Left renal pelvis (tissue), 4 donors: ENCODE measurements around the gene GAGE12F. TPM values are rescaled to one million over a fixed set of nuclear protein-coding genes. Genes with fewer than 3 reads are reported as not detected.
"Not testable (repeated sequence)": the region's sequence is repeated elsewhere in the genome, so short reads cannot be mapped to it uniquely, and the experiment has no call there.

Experiments used
- DNase-seq, 4 donors: peaks; one replicate each; pipeline ENCODE4 v3.0.0-alpha.2; 2013; ENCODE audit warnings: low read depth in 4 of 4, low spot score in 3 of 4
- polyA plus RNA-seq, 4 donors: library from polyadenylated mRNA; unstranded; fragments of 120-200 nt; gene quantifications; one replicate each; pipeline ENCODE4 v1.2.1, GENCODE V29; 2013; ENCODE audit not compliant: insufficient read length in 4 of 4

GAGE12F gene
- polyA plus RNA-seq, result not detected

GRCh38 chrX:49560542-49560941 lies at the start of gene GAGE12F:
TSS of gene GAGE12F (plus strand) at chrX:49560842. CDS start at chrX:49561997, 1,155 bp downstream.
- not testable (repeated sequence) for DNase-seq

GRCh38 chrX:49531877-49532276 lies 28.8 kb upstream of the GAGE12F start, which contains the start of gene GAGE12C:
TSS of gene GAGE12C (plus strand) at chrX:49532177. CDS start at chrX:49533332, 1,155 bp downstream.
- DNase-seq, result not testable (repeated sequence)

GRCh38 chrX:49541433-49541832 lies 19.2 kb upstream of the GAGE12F start, which contains the start of gene GAGE12D:
TSS of gene GAGE12D (plus strand) at chrX:49541733. CDS start at chrX:49542888, 1,155 bp downstream.
- not testable (repeated sequence) for DNase-seq

- not testable (repeated sequence) for DNase-seq
Observed at GRCh38 chrX:49550989-49551388, 9.7 kb upstream of the GAGE12F start, which contains the start of gene GAGE12E. TSS of gene GAGE12E (plus strand) at chrX:49551289. CDS start at chrX:49552444, 1,155 bp downstream.

- DNase-seq, result not testable (repeated sequence)
Observed at GRCh38 chrX:49568728-49569127, 8.1 kb downstream of the GAGE12F start.

GRCh38 chrX:49569152-49569551 lies 8.5 kb downstream of the GAGE12F start:
- not testable (repeated sequence) for DNase-seq

- DNase-seq, result not testable (repeated sequence)
Observed at GRCh38 chrX:49570100-49570499, 9.5 kb downstream of the GAGE12F start, which contains the start of gene GAGE12G. TSS of gene GAGE12G (plus strand) at chrX:49570400. CDS start at chrX:49571555, 1,155 bp downstream.

- not testable (repeated sequence) for DNase-seq
Observed at GRCh38 chrX:49579649-49580048, 19.0 kb downstream of the GAGE12F start, which contains the start of gene GAGE12H. TSS of gene GAGE12H (plus strand) at chrX:49579949. CDS start at chrX:49581104, 1,155 bp downstream.

- DNase-seq, result not testable (repeated sequence)
Observed at GRCh38 chrX:49589196-49589595, 28.6 kb downstream of the GAGE12F start, which contains the start of gene GAGE2A. TSS of gene GAGE2A (plus strand) at chrX:49589496. CDS start at chrX:49590651, 1,155 bp downstream.

- not testable (repeated sequence) for DNase-seq
Observed at GRCh38 chrX:49589769-49590478, 29.3 kb downstream of the GAGE12F start.

GRCh38 chrX:49590488-49590887 lies 29.8 kb downstream of the GAGE12F start:
- DNase-seq, result not testable (repeated sequence)

- not testable (repeated sequence) for DNase-seq
Observed at GRCh38 chrX:49598720-49599119, 38.1 kb downstream of the GAGE12F start, which contains the start of gene GAGE1. TSS of gene GAGE1 (plus strand) at chrX:49599020. CDS start at chrX:49600175, 1,155 bp downstream.

- DNase-seq, result no peak
Observed at GRCh38 chrX:49610718-49611310, 50.2 kb downstream of the GAGE12F start.

Other genes with a start within 250 kb of the GAGE12F start
- gene GAGE12J, start 238.8 kb upstream of the GAGE12F start, polyA plus RNA-seq, result not detected
- under 1 TPM in 1 of 4 donors, not detected in 3; 0.99 TPM for gene GAGE13, start 229.3 kb upstream of the GAGE12F start, polyA plus RNA-seq
- not detected for gene GAGE12C, start 28.7 kb upstream of the GAGE12F start, polyA plus RNA-seq
- not detected for gene GAGE12D, start 19.1 kb upstream of the GAGE12F start, polyA plus RNA-seq
- gene GAGE12E, start 9.6 kb upstream of the GAGE12F start, polyA plus RNA-seq, result not detected
- gene GAGE12G, start 9.6 kb downstream of the GAGE12F start, polyA plus RNA-seq, result not detected
- gene GAGE12H, start 19.1 kb downstream of the GAGE12F start, polyA plus RNA-seq, result not detected
- not detected for gene GAGE2A, start 28.7 kb downstream of the GAGE12F start, polyA plus RNA-seq
- not detected for gene GAGE1, start 38.2 kb downstream of the GAGE12F start, polyA plus RNA-seq
- gene PAGE1, start 135.1 kb downstream of the GAGE12F start, polyA plus RNA-seq, result not detected